GM18526 (cell line): ENCODE results near the gene MPPED2.

Source experiments
- POLR2A ChIP-seq: IDR thresholded peaks from 3 replicates; pipeline ENCODE4 v1.6.1; 2011; ENCODE audit not compliant: insufficient read length; ENCODE audit errors: extremely low read depth

MPPED2 gene

DNA sequence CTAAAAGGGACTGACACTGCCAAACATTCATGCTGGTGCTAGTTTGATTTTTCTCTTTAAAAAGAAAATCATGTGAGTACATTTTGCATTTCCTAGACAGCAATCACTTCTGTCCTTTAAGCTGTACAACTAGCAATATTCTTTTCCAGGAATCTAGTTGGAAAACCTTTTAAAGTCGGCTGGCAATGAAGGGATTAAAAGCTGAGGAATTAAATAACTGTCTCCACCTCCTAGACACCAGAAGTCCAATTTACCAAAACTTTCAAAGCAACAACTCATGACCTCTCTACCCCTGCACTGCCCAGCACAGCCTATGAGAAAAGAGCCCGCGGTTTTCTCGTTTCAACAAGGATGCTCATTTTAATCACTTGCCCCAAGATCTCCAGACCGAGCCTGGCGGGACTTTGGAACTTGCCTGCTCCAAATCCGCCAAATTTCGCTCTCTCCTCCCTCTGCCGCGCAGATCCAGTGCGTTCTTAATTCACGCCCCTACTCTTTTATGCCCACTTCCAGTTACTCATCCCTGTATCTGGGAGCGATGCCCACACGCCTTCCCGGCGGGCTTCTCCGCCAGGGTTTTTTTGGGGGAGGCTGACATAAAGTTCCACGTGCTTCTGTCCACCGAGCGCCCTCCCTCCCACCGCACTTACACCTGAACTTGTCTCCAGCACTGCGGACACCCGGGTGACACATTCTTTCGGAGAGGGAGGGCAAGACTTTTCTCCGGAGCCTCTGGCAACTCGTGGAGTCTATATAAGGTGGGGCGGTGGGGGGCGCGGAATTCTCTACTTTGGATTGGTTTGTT is 2.5 kb downstream of the MPPED2 start:
- TF ChIP-seq POLR2A: no peak

DNA sequence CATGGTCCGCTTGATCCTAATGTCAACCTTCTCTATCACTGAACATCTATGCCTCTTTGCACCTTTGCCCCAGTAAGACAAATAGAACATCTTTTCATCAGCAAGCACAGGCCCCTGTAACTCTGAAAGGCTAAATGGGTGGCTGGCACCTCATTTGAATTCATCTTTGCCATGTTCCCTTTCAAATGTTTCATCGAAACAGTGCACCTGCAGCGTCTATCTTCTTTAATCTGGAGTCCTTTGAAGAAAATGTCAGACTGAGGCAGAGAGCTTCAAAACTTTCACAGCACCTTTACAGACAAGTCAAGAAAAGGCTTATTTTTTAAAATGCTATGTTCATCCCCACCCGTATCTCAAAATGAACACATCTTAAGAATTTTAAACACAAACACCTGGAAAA is 3.4 kb downstream of the MPPED2 start:
- TF ChIP-seq POLR2A: no peak

DNA sequence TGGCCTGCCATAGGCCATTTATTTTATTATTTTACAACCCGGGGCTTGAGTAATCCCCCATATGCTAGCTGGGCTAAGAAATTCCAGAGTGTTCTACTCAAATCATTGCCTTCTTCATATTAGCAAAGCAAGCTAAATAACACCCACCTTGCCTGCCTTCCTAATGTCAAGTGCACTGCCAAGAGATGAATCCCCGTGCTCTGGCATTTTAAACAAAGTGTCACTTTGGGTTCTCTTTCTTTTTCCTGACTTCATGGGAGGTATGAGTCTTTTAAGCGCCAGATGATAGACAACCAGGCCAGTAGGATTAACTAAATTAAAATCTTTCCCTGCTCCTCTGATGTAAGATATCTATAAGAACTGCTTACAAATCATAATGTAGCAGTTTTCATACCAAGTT is 4.5 kb downstream of the MPPED2 start:
- TF ChIP-seq POLR2A: no peak

DNA sequence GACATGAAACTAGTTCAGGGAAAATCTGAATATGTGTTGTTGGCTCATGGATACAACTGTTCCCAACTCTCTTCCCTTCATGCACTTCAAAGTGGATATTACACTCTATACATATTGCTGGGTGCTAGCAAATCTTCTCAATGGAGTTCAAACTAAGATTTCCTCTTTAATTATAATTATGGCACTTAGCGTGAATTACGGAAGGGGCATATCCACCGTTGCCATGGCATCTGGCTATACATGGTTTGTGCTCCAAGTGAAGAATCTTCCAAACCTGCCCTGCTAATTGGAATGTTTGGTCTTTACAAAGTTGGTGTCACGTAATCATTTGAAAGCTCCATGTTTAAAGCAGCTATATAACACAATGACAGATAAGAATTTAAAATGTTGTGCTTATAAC is 5.6 kb downstream of the MPPED2 start:
- TF ChIP-seq POLR2A: no peak

DNA sequence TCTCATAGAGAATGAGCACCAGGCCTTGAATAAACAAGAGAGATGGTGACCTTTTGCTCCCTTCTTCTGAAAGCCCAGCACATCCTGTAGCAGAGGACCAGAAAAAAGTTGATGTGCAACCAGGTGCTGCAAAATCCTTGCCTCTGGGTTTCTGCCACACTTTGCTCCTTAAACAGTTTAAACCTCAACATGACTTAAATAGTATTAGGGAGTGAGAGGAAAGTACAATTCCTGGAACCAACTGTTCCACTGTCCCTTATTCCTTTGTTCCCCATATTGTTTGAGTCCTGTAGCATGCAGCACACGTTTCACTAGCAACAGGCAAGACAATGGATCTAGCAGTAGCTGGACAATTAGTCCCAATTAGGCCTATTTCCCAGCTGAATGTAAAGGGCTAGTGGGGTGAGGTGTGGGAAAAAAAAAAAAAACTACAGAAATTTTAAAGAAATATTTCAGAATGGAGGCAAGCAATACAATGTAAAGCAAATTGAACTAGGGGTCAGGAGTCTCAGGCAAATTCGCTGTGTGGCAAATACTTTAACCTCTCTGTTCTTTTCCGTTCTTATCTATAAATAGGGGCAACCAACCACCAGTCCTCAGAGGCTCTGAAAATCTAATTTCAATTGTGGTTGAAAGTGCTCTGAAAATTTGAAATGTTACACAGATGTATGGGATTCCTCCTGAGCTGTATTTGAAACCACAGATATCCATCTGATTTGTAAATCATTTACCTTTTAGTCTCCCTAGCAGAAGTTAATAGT is 6.6 kb downstream of the MPPED2 start:
- TF ChIP-seq POLR2A: no peak

DNA sequence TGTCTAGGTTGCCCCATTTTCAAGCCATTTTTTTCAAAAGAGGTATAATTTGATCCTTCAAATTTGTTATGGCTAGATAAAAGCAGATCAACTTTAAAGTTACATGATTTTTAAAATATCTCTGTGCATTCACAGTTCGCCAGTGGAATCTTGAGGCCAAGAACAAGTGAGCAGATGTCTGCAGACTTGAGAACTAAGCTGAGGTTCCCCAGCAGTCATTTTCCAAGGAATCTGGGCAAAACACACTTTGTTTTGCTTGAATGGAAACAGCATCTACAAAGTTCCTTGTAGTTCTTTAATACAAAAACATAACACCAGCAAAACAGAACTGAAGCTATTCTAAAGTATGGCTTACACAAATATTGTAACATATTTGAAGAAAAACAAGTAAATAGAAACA is 7.7 kb downstream of the MPPED2 start:
- TF ChIP-seq POLR2A: no peak

DNA sequence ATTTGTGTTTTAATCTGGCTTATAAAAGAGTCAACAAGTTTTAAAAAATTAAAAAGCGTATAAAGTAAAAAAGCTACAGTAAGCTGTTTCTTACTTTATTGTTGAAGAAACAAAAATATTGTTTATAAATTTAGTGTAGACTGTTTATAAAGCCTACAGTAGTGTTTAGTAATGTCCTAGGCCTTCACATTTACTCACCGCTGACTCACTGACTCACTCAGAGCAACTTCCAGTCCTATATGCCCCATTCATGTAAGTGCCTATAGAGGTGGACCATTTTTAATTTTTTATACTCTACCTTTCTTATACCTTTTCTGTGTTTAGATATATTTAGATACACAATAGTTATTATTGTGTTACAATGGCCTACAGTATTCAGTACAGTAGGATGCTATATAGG is 12.2 kb downstream of the MPPED2 start:
- no peak for TF ChIP-seq POLR2A

DNA sequence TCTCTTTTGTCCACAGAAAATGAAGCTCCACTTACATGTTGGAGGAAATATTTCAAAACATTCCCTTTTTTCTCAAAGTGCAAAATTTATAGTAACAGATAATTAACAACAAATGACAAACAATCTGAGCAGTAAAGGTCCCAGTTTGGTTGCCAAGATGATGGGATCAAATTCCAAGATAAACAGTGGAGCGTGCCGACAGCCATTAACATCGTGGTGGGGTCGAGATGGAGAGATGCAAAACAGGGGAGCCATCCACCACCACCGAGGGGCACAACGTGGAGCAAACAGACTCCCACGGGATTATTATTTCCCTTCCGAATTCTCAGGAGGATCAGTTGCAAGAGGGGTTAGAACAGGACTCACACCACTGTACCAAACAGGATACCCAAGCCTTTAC is 17.2 kb downstream of the MPPED2 start:
- no peak for TF ChIP-seq POLR2A

DNA sequence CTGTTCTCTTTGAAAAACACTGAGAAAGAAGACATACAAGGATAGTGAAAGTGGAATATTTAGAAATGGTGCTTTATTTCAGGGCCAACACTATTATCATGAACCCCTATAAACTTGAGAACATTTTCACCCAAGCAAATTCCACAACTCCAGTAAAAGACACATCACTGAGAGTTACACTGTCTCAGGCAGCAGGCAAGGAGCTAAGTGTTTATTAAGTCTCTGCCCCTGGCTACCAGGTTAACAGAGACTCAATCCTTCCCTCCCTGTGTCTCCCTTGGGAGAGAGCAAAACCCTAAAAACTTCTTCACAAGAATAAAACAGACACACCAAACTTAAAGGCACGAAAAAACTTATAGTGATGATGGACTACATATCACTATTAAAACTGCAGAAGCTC is 18.5 kb downstream of the MPPED2 start:
- TF ChIP-seq POLR2A: no peak

DNA sequence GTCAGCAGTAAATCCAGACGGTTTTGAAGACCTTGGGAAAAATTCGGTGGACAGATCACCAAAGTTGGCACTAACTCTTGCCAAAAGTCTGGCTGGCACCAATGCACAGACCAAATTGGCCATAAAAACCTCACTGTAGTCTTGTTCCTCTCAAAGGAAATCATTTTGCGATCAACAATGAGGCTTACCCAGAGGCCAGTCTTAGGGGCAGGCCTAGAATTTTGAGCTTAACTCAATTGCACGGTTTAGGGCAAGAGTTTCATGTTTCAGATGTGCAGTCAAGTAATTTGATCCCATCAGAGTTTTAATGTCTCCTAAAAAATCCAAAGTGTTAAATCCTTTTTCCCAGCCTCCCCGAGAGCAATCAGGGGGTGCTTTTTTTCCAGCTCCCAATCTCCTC is 19.0 kb downstream of the MPPED2 start:
- TF ChIP-seq POLR2A: no peak

DNA sequence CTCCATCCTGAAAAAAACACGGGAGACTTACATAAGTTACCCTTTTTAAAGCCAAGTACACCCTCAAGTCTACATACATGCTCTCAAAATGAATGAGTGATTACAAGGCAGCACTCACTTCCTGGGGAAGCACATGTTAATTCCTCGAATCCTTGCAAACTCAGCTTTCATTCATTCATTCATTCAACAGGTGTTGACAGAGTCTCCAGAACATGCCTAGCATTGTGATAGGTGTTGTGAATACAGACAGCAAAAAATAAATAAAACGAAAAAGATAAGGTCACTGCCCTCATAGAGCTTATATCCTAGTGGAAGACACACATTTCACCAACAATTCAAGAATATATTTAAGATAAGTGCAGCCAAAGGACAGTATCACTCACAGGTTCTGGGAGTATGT is 19.7 kb downstream of the MPPED2 start:
- TF ChIP-seq POLR2A: no peak

DNA sequence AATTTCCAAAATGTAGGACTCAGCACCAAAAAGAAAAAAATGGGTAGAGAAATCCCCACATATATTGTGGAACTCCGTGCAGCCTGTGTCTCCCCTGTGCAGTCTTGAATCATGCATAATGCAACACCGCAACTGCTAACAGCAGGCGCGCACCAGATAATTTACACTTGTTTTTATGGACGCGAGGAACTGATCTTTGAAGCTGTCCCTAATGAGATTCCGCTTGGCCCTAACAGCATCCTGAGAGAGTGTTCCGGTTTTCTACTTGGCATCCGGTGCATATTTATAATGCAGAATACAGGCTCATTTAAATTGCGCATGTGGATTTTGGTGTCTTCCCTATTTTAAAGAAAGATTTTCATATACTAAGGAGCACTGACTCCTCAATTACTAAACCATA is 21.1 kb downstream of the MPPED2 start:
- TF ChIP-seq POLR2A: no peak

DNA sequence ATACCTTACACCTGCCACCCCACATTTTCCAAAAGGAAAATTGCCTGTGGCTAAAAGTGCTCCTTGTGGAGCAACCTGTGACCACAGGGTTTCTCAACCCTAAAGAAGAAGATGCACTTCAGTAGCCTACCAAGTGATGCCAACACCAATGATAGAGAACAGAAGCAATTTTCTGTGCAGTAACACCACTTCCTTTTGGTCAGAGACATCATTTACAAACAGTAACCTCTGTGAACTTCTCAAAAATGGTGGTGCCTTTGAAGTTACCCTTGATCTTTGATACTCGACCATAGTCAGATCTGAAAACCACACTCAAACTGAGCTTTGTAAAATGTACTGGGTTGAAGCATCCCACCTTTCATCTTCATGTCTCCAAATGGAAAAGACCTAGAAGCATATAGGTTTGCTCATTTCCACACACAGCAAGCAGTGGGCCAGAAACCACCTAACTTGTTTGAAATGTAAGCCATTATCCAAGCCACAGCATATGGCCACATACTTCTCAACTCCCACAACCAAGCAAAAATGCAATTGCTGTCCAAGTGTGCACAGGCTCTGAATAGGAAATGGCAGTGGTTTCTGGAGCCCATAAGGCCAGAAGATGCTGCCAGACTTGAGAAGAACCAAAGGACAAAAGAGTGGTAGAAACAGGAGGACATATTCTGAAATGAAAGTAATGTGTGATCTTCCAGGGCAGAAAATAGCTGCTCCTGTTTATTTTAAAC is 24.3 kb downstream of the MPPED2 start:
- no peak for TF ChIP-seq POLR2A

DNA sequence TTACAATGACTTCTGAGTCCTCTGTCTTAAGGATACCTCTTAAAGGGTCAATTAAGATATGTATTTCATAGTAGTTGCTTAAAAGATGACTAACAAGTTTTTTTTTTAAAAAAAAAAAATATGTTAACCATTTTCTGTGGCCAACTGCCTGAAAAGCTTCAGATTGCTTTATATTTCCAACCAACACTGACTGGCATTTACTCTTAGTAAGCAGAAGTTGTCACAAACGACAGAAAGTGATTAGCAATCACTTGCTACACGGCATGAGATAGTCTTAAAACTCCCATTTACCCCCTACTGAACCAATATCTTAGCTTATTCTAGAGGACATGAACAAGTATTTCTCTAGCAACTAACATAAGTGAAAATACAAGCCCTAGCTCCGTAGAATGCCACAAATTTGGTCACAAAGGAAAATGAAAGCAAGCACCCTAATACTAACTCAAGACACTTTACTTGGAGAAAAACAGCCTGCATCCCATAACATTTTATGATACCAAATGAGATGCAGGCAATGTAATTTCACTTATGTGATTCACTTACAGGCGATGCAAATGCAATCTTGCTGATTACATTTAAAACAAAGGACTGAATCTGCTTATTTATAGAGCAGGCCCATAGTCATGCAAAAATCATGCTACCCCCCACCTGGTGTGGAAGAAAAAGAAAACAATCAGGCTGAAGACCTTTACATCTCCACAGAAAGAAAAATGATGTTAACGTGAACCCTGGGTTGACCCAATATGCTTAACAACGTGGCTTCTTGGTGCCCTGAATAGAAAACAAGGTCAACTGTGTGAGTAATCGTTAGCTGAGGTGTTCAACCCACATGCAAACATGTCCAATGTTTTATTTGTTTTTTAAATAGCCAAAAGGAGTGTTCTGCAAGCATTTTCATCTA is 25.7 kb downstream of the MPPED2 start:
- no peak for TF ChIP-seq POLR2A

DNA sequence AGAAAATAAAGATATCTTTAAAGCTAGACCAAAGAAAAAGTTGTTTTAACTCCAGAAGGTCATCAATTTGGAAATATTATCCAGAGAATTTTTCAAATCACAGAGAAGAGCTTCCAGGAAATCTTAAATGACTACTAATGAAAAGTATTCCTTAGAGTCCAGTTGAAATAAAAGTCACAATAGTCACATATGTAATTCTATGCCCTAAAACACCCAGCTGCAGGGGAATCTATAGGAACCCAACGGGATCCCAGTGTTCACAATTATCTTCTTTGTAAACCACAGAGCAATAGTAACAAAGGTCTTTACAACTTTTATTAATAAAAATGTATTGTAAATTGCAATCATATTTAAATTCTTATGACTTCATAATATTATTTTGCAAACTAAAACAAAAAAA is 27.1 kb downstream of the MPPED2 start:
- no peak for TF ChIP-seq POLR2A

DNA sequence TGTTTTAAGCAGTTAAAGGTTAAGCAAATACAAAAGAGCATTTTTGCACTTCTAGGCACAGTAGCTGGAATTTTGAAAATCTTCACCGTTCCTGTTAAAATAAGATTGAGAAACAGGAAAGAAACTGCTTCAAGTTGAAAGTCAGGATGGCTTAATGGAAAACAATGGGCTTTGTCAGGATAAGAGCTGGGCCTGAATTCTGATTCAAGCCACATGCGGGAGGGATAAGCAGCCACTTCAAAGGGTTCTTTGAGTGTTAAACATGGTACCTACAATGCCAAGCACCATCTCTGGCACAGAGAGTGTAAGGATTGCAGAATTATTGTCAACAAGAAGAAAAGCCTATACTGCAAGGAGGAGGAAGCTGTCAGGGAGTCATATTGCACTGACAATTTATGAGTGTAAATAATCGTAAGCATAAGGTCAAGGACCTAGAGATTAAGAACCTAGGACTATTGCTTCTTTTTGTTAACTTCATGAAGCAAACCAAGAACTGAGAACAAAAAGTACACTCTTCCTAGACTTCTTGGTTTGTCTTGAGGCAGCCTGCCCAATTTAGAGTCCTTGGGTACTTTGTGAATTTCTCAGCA is 32.5 kb downstream of the MPPED2 start:
- TF ChIP-seq POLR2A: no peak
